KMS-11 (cell line): ENCODE results near the gene SF3B3.

Experiments used
- H2AFZ ChIP-seq: fragments of 200-600 bp; sonication (generic); 2 replicates; pipeline ENCODE4 v1.6.1; 2016; ENCODE audit warnings: antibody characterized with exemption, mixed run types, low read depth
- H3K27ac ChIP-seq: fragments of 200-600 bp; sonication (generic); 2 replicates; pipeline ENCODE4 v1.6.1; 2016; ENCODE audit warnings: mild to moderate bottlenecking, mixed run types
- H3K27me3 ChIP-seq: fragments of 200-600 bp; sonication (generic); 2 replicates; pipeline ENCODE4 v1.6.1; 2017; ENCODE audit warnings: mild to moderate bottlenecking, low read depth, mixed run types, moderate library complexity; ENCODE audit not compliant: insufficient read depth
- H3K36me3 ChIP-seq: fragments of 200-600 bp; sonication (generic); 2 replicates; pipeline ENCODE4 v1.6.1; 2017; ENCODE audit warnings: mild to moderate bottlenecking, mixed run types; ENCODE audit not compliant: insufficient read depth
- H3K4me1 ChIP-seq: fragments of 200-600 bp; sonication (generic); 2 replicates; pipeline ENCODE4 v1.6.1; 2016; ENCODE audit warnings: mild to moderate bottlenecking, low read depth, mixed run types; ENCODE audit not compliant: poor library complexity, severe bottlenecking
- H3K4me2 ChIP-seq: fragments of 200-600 bp; sonication (generic); 2 replicates; pipeline ENCODE4 v1.7.0; 2016; ENCODE audit warnings: mild to moderate bottlenecking, mixed run types
- H3K4me3 ChIP-seq: fragments of 200-600 bp; sonication (generic); IDR thresholded peaks from 2 replicates; pipeline ENCODE4 v1.6.1; 2017; ENCODE audit warnings: low read depth, low read length, mixed read lengths; ENCODE audit not compliant: insufficient read depth
- H3K79me2 ChIP-seq: fragments of 200-600 bp; sonication (generic); 2 replicates; pipeline ENCODE4 v1.6.1; 2016; ENCODE audit warnings: low read depth, mixed run types; ENCODE audit not compliant: insufficient read depth
- H3K9ac ChIP-seq: fragments of 200-600 bp; sonication (generic); 2 replicates; pipeline ENCODE4 v1.6.1; 2016; ENCODE audit warnings: mild to moderate bottlenecking, mixed run types
- H4K20me1 ChIP-seq: fragments of 200-600 bp; sonication (generic); 2 replicates; pipeline ENCODE4 v1.6.1; 2016; ENCODE audit warnings: mild to moderate bottlenecking, mixed run types; ENCODE audit not compliant: insufficient read depth
- CTCF ChIP-seq: fragments of 200-600 bp; sonication (generic); conservative IDR thresholded peaks from 2 replicates; pipeline ENCODE4 v1.6.1; 2017; ENCODE audit warnings: low read depth, mild to moderate bottlenecking, antibody characterized with exemption, low read length, moderate library complexity, mixed read lengths

Gene SF3B3

GRCh38 chr16:70561623-70562022, 38.0 kb downstream of the SF3B3 start:
- Histone ChIP-seq H3K36me3 (peaks cover 67% of the 10 kb centered on the region; the same call in 1 of the 2 replicates), H3K27me3 (no peaks in the 10 kb centered on the region), H3K9ac (no peak overlapping the region), H3K79me2 (peaks cover 14% of the 10 kb centered on the region; the same call in 1 of the 2 replicates), H3K4me2 (no peak overlapping the region), H4K20me1 (peaks cover 3% of the 10 kb centered on the region), H3K4me3 (no peak overlapping the region), H2AFZ (no peak overlapping the region), H3K4me1 (no peaks in the 10 kb centered on the region), H3K27ac (no peak overlapping the region)
- TF ChIP-seq CTCF = no peak

DNA sequence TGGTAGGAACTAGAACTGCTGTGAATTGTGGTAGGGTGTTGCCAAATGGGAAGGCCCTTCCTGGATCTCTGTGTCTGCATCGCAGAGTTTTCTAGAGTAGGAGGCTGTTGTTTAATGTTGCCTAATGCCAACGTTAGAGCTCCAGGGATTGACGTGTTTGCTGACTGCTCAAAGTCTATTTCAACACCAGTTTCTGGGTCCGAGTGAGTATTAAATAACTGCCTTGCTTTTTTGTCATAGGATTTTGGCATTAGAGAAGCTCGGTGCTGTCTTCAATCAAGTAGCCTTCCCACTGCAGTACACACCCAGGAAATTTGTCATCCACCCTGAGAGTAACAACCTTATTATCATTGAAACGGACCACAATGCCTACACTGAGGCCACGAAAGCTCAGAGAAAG, 40.0 kb downstream of the SF3B3 start:
- H3K9ac ChIP-seq = no peak overlapping the region
- H3K79me2 ChIP-seq = peaks cover 5% of the 10 kb centered on the region; the same call in 1 of the 2 replicates
- no peak overlapping the region for H3K4me3 ChIP-seq
- H3K27ac ChIP-seq = no peak overlapping the region
- no peaks in the 10 kb centered on the region for H3K27me3 ChIP-seq
- H3K4me2 ChIP-seq = no peak overlapping the region
- H4K20me1 ChIP-seq = no peaks in the 10 kb centered on the region; the same call in none of the 2 replicates
- no peaks in the 10 kb centered on the region for H3K4me1 ChIP-seq
- H3K36me3 ChIP-seq = peaks cover 58% of the 10 kb centered on the region; the same call in 1 of the 2 replicates
- no peak overlapping the region for H2AFZ ChIP-seq
- no peak for TF ChIP-seq CTCF

DNA sequence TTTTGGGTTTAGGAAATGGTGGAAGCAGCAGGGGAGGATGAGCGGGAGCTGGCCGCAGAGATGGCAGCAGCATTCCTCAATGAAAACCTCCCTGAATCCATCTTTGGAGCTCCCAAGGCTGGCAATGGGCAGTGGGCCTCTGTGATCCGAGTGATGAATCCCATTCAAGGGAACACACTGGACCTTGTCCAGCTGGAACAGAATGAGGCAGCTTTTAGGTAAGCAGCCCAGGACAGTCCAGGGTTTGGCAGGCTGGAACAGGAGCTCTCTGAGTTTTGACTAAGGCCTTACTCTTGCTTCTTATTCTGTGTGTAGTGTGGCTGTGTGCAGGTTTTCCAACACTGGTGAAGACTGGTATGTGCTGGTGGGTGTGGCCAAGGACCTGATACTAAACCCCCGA, 41.4 kb downstream of the SF3B3 start:
- peaks cover 62% of the 10 kb centered on the region; the same call in 1 of the 2 replicates for H3K36me3 ChIP-seq
- H2AFZ ChIP-seq = no peak overlapping the region
- no peaks in the 10 kb centered on the region; the same call in 1 of the 2 replicates for H4K20me1 ChIP-seq
- peaks cover 9% of the 10 kb centered on the region for H3K4me1 ChIP-seq
- no peak overlapping the region for H3K4me3 ChIP-seq
- no peak overlapping the region for H3K27ac ChIP-seq
- peaks cover 4% of the 10 kb centered on the region; the same call in 1 of the 2 replicates for H3K79me2 ChIP-seq
- H3K9ac ChIP-seq = no peak overlapping the region
- no peak for TF ChIP-seq CTCF
- H3K27me3 ChIP-seq = no peaks in the 10 kb centered on the region
- H3K4me2 ChIP-seq = no peak overlapping the region

DNA sequence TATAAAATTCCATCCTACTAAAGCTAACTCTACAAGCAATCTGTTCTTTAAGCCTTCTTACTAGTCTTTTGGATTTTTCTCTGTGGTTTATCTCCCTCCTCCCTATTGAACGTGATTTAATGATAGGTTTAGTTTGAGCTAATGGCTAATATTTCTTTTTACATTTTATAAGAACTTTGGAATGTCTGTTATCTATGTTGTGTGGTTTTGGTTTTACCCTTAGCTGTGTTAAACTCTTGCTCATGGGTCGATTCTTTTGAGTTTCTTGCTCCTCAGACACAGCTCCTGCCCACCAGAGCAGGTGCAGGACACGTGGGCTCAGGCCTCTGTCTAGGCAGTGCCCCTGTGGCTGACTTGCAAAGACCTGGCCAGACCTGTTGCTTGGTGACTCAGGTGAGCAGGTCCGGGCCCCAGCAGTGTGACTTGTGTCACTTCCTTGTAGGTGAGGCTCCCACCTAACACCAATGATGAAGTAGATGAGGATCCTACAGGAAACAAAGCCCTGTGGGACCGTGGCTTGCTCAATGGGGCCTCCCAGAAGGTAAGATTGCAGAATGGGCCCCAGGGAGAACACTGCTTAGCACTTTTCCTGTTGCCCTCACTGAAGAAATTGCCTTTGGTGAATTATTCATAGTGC, 45.1 kb downstream of the SF3B3 start:
- peaks cover 4% of the 10 kb centered on the region; the same call in 1 of the 2 replicates for H3K79me2 ChIP-seq

More for the DNA sequence above, 45.1 kb downstream of the SF3B3 start:
- Histone ChIP-seq H3K27ac (no peak overlapping the region), H3K4me1 (peaks cover 28% of the 10 kb centered on the region), H3K4me2 (no peak overlapping the region; the same call in 1 of the 2 replicates), H3K36me3 (peaks cover 49% of the 10 kb centered on the region; the same call in 1 of the 2 replicates), H3K27me3 (no peaks in the 10 kb centered on the region), H4K20me1 (no peaks in the 10 kb centered on the region; the same call in none of the 2 replicates), H2AFZ (no peak overlapping the region), H3K9ac (no peak overlapping the region), H3K4me3 (no peak overlapping the region)
- no peak for TF ChIP-seq CTCF
